Measurements from ENCODE around the gene ENTPD8.
A peak's percentile ranks its signal among the peaks of the same experiment; 100 is the strongest.

The ENTPD8 gene

DNA sequence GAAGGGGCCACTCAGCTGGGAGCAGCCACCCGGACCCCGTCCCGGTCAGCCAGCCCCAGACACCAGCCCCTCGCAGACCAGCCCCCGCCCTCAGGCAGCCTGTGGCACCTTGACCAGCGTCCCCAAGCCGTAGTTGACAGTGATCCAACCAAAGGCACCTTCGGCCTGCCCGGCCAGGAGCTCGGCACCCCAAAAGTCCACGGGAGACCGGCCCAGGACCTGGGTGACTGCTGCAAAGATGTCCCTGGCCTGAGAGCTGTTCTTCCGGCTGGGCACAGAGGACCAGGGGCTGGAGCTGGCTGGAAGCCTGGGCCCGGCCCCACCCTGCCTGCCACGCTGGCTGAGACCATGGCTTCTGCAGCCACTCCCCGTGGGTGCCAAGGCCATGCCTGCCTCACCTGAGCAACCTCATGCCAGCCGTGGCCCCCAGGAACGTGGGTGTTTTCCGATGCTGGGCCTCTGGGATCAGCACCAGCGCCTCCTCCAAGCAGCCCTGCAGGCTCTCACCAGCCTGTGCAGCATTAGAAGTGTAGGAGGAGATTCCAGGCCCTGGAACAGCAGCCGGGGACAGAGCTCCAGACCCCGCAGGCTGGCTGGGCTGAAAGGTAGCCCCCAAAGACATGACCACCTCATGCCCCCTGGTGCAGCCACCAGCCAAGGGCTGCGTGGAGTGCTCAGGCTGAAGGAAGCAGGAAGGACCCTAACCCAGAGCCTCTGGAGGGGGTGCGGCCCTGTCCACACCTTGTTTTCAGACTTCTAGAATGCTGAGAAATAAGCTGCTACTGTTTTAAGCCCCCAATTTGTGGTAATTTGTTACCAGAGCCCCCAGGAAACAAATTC lies 4.2 kb downstream of the ENTPD8 start:
- DNase-seq (ENCODE audit: low spot score): no peak
- Histone ChIP-seq H3K23ac (ENCODE audit: low read depth, low read length, poor library complexity) (peak overlapping the region; percentile 89), H3K14ac (ENCODE audit: low read length) (peak overlapping the region; percentile 17), H3K27ac (replicated peaks; ENCODE audit: low read length) (no peak overlapping the region), H3K79me1 (ENCODE audit: low read depth, low read length) (peaks cover 2% of the 10 kb centered on the region), H3K4me2 (ENCODE audit: insufficient read depth, low read length, poor library complexity, severe bottlenecking) (no peak overlapping the region), H2AFZ (ENCODE audit: low read length) (no peak overlapping the region), H3K18ac (ENCODE audit: low read length) (peak overlapping the region; percentile 64), H3K4me3 (ENCODE audit: low read length in 2 of 2) (no peak overlapping the region), H2AK5ac (ENCODE audit: low read depth, low read length) (peak overlapping the region; percentile 32), H2BK120ac (ENCODE audit: low read depth, low read length) (no peak overlapping the region), H3K9ac (ENCODE audit: low read depth, low read length, poor library complexity) (no peak overlapping the region), H4K91ac (ENCODE audit: low read depth, low read length, poor library complexity) (no peak overlapping the region), H3K4me1 (ENCODE audit: control insufficient read depth in 2 of 2, insufficient read depth in 1 of 2, low read depth in 1 of 2, low read length in 2 of 2) (peaks cover 2% of the 10 kb centered on the region in 2 donors), H2BK15ac (ENCODE audit: low read length) (peak overlapping the region; percentile 75), H3K9me3 (replicated peaks in 1 of 2; ENCODE audit: control insufficient read depth in 2 of 2, insufficient read depth in 1 of 2, low read depth in 1 of 2, low read length in 2 of 2) (no peaks in the 10 kb centered on the region), H3K27me3 (ENCODE audit: control insufficient read depth in 3 of 3, insufficient read depth in 3 of 3, low read depth in 1 of 3, low read length in 3 of 3) (peaks cover 0 to 11% (median 2%) of the 10 kb centered on the region in 3 experiments), H2BK12ac (ENCODE audit: low read length) (peak overlapping the region; percentile 58), H3K36me3 (replicated peaks in 1 of 2; ENCODE audit: control insufficient read depth in 2 of 2, insufficient read depth in 2 of 2, low read length in 2 of 2) (no peaks in the 10 kb centered on the region), H4K8ac (ENCODE audit: low read depth, low read length) (no peak overlapping the region), H3K4ac (ENCODE audit: low read length) (no peak overlapping the region), H2BK5ac (ENCODE audit: low read length) (peak overlapping the region; percentile 82)
- no CpG with 5 or more reads among the region's 24 CpGs for WGBS, 2 donors (ENCODE audit: extremely low coverage in 2 of 2, insufficient read length in 2 of 2, insufficient replicate concordance in 1 of 2)

DNA sequence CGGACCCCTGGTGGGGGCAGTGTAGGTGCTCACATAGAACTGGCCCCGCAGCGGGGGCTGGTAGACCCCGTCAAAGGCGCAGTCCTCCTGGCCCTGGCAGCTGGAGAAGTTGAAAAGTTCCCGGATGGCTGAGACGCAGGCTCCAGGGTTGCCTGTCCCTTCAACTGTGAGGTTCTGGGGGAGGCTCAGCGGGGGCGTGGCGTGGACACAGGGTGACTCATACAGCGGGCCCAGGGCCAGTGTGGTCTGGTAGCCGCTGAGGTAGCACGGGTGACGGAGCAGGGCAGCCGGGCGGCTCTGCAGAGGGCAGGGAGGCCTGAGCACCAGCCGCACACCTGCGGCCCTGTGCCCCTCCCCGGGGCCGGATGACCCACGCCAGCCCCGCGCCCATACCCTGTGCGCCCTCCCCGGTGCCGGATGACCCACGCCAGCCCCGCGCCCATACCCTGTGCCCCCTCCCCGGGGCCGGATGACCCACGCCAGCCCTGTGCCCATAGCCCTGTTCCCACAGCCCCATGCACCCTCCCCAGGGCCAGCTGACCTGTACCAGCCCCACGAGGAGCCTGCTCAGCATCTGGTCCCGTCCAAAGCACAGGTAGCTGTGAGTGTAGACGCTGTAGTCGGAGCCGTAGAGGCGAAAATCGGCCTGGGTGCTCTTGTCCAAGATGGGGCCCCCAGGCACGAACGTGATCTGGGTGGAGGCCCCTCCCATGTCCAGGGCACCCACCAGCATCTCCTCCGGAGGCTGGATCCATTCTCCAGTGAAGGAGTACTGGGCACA lies 5.0 kb downstream of the ENTPD8 start:
- no peaks in the 10 kb centered on the region for H3K4me1 ChIP-seq (ENCODE audit: control insufficient read depth in 2 of 2, insufficient read depth in 1 of 2, low read depth in 1 of 2, low read length in 2 of 2)
- peak overlapping the region; percentile 89 for H3K23ac ChIP-seq (ENCODE audit: low read depth, low read length, poor library complexity)
- H3K18ac ChIP-seq (ENCODE audit: low read length): peak overlapping the region; percentile 64
- H4K8ac ChIP-seq (ENCODE audit: low read depth, low read length): no peak overlapping the region
- H2BK15ac ChIP-seq (ENCODE audit: low read length): no peak overlapping the region
- no peaks in the 10 kb centered on the region for H3K36me3 ChIP-seq (replicated peaks in 1 of 2; ENCODE audit: control insufficient read depth in 2 of 2, insufficient read depth in 2 of 2, low read length in 2 of 2)
- peak overlapping the region; percentile 82 for H2BK5ac ChIP-seq (ENCODE audit: low read length)
- H2AK5ac ChIP-seq (ENCODE audit: low read depth, low read length): peak overlapping the region; percentile 32
- peak overlapping the region; percentile 17 for H2AFZ ChIP-seq (ENCODE audit: low read length)
- peaks cover 2% of the 10 kb centered on the region for H3K79me1 ChIP-seq (ENCODE audit: low read depth, low read length)
- H3K27ac ChIP-seq (replicated peaks; ENCODE audit: low read length): no peak overlapping the region
- no peaks in the 10 kb centered on the region for H3K9me3 ChIP-seq (replicated peaks in 1 of 2; ENCODE audit: control insufficient read depth in 2 of 2, insufficient read depth in 1 of 2, low read depth in 1 of 2, low read length in 2 of 2)
- H2BK120ac ChIP-seq (ENCODE audit: low read depth, low read length): no peak overlapping the region
- no peak overlapping the region for H3K4me2 ChIP-seq (ENCODE audit: insufficient read depth, low read length, poor library complexity, severe bottlenecking)
- H2BK12ac ChIP-seq (ENCODE audit: low read length): no peak overlapping the region
- H3K9ac ChIP-seq (ENCODE audit: low read depth, low read length, poor library complexity): no peak overlapping the region
- WGBS, 2 donors (ENCODE audit: extremely low coverage in 2 of 2, insufficient read length in 2 of 2, insufficient replicate concordance in 1 of 2): no CpG with 5 or more reads among the region's 42 CpGs
- no peak overlapping the region for H3K4me3 ChIP-seq (ENCODE audit: low read length in 2 of 2)
- no peak overlapping the region for H4K91ac ChIP-seq (ENCODE audit: low read depth, low read length, poor library complexity)
- no peak overlapping the region for H3K4ac ChIP-seq (ENCODE audit: low read length)
- H3K27me3 ChIP-seq (ENCODE audit: control insufficient read depth in 3 of 3, insufficient read depth in 3 of 3, low read depth in 1 of 3, low read length in 3 of 3): peaks cover 0 to 9% (median 0%) of the 10 kb centered on the region in 3 experiments
- H3K14ac ChIP-seq (ENCODE audit: low read length): no peak overlapping the region
- DNase-seq (ENCODE audit: low spot score): no peak

GRCh38 chr9:137435381-137435891 lies 5.7 kb downstream of the ENTPD8 start:
- H3K4me1 ChIP-seq (ENCODE audit: control insufficient read depth in 2 of 2, insufficient read depth in 1 of 2, low read depth in 1 of 2, low read length in 2 of 2): no peaks in the 10 kb centered on the region
- no peak overlapping the region for H2BK5ac ChIP-seq (ENCODE audit: low read length)
- H2AK5ac ChIP-seq (ENCODE audit: low read depth, low read length): peak overlapping the region; percentile 88
- no peak for DNase-seq (ENCODE audit: low spot score)
- H3K79me1 ChIP-seq (ENCODE audit: low read depth, low read length): peaks cover 2% of the 10 kb centered on the region
- H3K9me3 ChIP-seq (replicated peaks in 1 of 2; ENCODE audit: control insufficient read depth in 2 of 2, insufficient read depth in 1 of 2, low read depth in 1 of 2, low read length in 2 of 2): no peaks in the 10 kb centered on the region
- WGBS, 2 donors (ENCODE audit: extremely low coverage in 2 of 2, insufficient read length in 2 of 2, insufficient replicate concordance in 1 of 2): no CpG with 5 or more reads among the region's 20 CpGs
- H3K18ac ChIP-seq (ENCODE audit: low read length): peak overlapping the region; percentile 48
- peak overlapping the region; percentile 17 for H2AFZ ChIP-seq (ENCODE audit: low read length)
- H4K8ac ChIP-seq (ENCODE audit: low read depth, low read length): no peak overlapping the region
- H3K27ac ChIP-seq (replicated peaks; ENCODE audit: low read length): no peak overlapping the region
- no peak overlapping the region for H3K4me2 ChIP-seq (ENCODE audit: insufficient read depth, low read length, poor library complexity, severe bottlenecking)
- peak overlapping the region; percentile 30 for H4K91ac ChIP-seq (ENCODE audit: low read depth, low read length, poor library complexity)
- peak overlapping the region; percentile 85 for H3K23ac ChIP-seq (ENCODE audit: low read depth, low read length, poor library complexity)
- no peak overlapping the region for H3K4ac ChIP-seq (ENCODE audit: low read length)
- peaks cover 0 to 9% (median 0%) of the 10 kb centered on the region in 3 experiments for H3K27me3 ChIP-seq (ENCODE audit: control insufficient read depth in 3 of 3, insufficient read depth in 3 of 3, low read depth in 1 of 3, low read length in 3 of 3)
- H2BK15ac ChIP-seq (ENCODE audit: low read length): peak overlapping the region; percentile 89
- H2BK120ac ChIP-seq (ENCODE audit: low read depth, low read length): no peak overlapping the region
- peak overlapping the region; percentile 44 for H3K9ac ChIP-seq (ENCODE audit: low read depth, low read length, poor library complexity)
- H3K36me3 ChIP-seq (replicated peaks in 1 of 2; ENCODE audit: control insufficient read depth in 2 of 2, insufficient read depth in 2 of 2, low read length in 2 of 2): no peaks in the 10 kb centered on the region
- H2BK12ac ChIP-seq (ENCODE audit: low read length): peak overlapping the region; percentile 22
- H3K14ac ChIP-seq (ENCODE audit: low read length): peak overlapping the region; percentile 71
- no peak overlapping the region for H3K4me3 ChIP-seq (ENCODE audit: low read length in 2 of 2)
